Adipose tissue (tissue), 3 donors: ENCODE results near the gene GOLGA3. TPM values are rescaled to one million over a fixed set of nuclear protein-coding genes. Genes with fewer than 3 reads are reported as not detected.
"Not testable (repeated sequence)": the region's sequence is repeated elsewhere in the genome, so short reads cannot be mapped to it uniquely, and the experiment has no call there.

ENCODE experiments used
- H3K27ac ChIP-seq: one replicate; pipeline ENCODE4 v1.5.1; 2013; ENCODE audit warnings: low read depth, low read length
- WGBS, 3 donors: extraction: QIAGEN DNeasy Blood & Tissue Kit; methylation state at CpG; one replicate each; pipeline ENCODE4 v1.1.7; 2013; 5-methylcytosine and 5-hydroxymethylcytosine counted together
- polyA plus RNA-seq, 3 donors: library from polyadenylated mRNA; stranded (reverse); fragments of 200-250 nt; gene quantifications; one replicate each; pipeline ENCODE4 v1.2.3, GENCODE V29; 2013
- donor health status: healthy with polysubstance abuse.
- donor health status: Bipolar disorder and iron deficiency.
- donor health status: healthy.

The GOLGA3 gene, protein sequence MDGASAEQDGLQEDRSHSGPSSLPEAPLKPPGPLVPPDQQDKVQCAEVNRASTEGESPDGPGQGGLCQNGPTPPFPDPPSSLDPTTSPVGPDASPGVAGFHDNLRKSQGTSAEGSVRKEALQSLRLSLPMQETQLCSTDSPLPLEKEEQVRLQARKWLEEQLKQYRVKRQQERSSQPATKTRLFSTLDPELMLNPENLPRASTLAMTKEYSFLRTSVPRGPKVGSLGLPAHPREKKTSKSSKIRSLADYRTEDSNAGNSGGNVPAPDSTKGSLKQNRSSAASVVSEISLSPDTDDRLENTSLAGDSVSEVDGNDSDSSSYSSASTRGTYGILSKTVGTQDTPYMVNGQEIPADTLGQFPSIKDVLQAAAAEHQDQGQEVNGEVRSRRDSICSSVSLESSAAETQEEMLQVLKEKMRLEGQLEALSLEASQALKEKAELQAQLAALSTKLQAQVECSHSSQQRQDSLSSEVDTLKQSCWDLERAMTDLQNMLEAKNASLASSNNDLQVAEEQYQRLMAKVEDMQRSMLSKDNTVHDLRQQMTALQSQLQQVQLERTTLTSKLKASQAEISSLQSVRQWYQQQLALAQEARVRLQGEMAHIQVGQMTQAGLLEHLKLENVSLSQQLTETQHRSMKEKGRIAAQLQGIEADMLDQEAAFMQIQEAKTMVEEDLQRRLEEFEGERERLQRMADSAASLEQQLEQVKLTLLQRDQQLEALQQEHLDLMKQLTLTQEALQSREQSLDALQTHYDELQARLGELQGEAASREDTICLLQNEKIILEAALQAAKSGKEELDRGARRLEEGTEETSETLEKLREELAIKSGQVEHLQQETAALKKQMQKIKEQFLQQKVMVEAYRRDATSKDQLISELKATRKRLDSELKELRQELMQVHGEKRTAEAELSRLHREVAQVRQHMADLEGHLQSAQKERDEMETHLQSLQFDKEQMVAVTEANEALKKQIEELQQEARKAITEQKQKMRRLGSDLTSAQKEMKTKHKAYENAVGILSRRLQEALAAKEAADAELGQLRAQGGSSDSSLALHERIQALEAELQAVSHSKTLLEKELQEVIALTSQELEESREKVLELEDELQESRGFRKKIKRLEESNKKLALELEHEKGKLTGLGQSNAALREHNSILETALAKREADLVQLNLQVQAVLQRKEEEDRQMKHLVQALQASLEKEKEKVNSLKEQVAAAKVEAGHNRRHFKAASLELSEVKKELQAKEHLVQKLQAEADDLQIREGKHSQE (N-terminal part only)
- polyA plus RNA-seq, result 10 to 100 TPM; 13.2 to 34.8 (median 14.1) TPM

GRCh38 chr12:132828706-132829534 is at the start of gene GOLGA3:
GOLGA3 (minus strand) TSS chr12:132828869; CDS start chr12:132822128, 6,741 bp downstream.
- peak within 1 kb of the TSS; percentile 63 for H3K27ac ChIP-seq
- WGBS, 3 donors, result 1 to 5% (median 2%) methylated on average over 54 to 78 of the region's 78 CpGs

GRCh38 chr12:132874620-132875019 is 46.0 kb upstream of the GOLGA3 start:
- H3K27ac ChIP-seq, result not testable (repeated sequence)
- 91 to 96% (median 92%) methylated on average over 20 to 21 of the region's 21 CpGs for WGBS, 3 donors

DNA sequence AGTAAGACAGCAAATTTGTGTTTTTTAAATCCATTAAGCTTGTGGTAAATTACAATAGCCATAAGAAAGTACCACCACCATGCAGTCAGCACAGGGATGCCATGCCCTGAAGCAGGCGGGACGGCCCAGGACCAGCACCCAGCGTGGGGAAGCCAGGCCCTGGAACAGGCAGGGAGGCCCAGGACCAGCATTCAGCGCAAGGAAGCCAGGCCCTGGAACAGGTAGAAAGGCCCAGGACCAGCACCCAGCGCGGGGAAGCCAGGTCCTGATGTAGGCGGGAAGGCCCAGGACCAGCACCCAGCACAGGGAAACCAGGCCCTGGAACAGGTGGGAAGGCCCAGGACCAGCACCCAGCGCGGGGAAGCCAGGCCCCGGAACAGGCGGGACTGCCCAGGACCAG is 45.5 kb upstream of the GOLGA3 start:
- 97 to 98% (median 97%) methylated on average over 8 to 11 of the region's 11 CpGs for WGBS, 3 donors
- no peak overlapping the region for H3K27ac ChIP-seq

DNA sequence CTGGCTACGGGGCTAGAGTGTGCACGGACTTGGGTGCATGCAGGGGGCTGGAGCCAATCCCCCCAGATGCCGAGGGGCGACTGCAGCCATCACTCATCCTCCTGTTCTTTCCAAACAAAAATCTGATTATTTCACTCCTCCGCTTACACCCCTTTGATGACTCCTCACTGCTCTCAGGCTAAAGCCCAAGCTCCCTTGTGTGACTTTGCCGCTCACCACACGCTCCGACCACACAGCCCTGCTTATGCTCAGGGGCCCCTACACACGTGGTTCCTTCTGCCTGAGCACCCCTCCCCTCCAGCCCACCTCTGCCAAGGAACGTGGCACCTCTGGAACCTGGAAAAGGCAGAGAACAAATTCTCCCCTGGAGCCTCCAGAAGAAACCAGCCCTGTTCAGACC is 45.1 kb upstream of the GOLGA3 start:
- WGBS, 3 donors, result 91 to 95% (median 94%) methylated on average over 10 of the region's 10 CpGs
- no peak overlapping the region for H3K27ac ChIP-seq

GRCh38 chr12:132872975-132873421 is 44.3 kb upstream of the GOLGA3 start:
- 80 to 90% (median 86%) methylated on average over 12 of the region's 12 CpGs for WGBS, 3 donors
- H3K27ac ChIP-seq, result no peak overlapping the region

DNA sequence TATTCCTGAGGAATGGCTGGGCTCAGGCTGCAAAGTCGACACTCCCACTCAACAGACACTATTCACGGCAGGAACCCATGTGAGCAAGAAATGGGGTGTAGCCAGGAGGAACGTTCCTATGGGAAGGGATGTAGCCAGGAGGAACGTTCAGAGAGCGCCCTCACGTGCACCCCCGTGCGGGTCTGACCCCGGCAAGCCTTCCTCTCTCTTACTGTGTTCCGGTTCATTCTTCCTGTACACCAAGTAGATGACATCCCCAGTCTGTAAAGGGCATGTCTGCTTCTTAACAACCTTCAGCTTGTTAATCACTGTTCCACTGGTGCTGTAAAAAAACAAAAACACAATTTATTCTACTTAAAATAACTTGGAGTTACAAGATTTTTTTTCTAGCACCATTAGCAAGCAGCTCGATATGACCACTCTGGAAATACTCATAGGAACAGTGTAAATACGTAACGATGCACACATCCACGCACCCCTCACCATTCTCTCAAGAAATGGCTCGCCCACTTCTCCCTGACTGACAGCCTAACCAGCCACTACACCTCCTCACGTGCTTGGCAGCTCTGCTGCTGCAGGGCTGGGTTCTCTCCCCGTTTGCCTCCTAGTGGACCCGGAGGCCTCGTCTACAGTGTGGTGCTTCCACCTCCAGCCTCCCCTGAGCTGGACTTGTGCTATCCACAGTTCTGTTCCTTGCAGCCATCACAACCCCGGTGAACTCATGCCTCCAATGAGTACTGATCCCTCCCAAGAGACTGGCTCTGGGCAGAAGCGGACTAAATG is 43.6 kb upstream of the GOLGA3 start:
- WGBS, 3 donors, result 90 to 95% (median 93%) methylated on average over 21 of the region's 21 CpGs
- H3K27ac ChIP-seq, result no peak overlapping the region

- 95% methylated on average over 14 of the region's 14 CpGs for WGBS, 3 donors
- H3K27ac ChIP-seq, result no peak overlapping the region
Measured at GRCh38 chr12:132869551-132869950, 40.9 kb upstream of the GOLGA3 start.

- WGBS, 3 donors, result 60 to 89% (median 64%) methylated on average over 14 of the region's 14 CpGs
- H3K27ac ChIP-seq, result no peak overlapping the region
Measured at GRCh38 chr12:132866251-132866828, 37.7 kb upstream of the GOLGA3 start.

DNA sequence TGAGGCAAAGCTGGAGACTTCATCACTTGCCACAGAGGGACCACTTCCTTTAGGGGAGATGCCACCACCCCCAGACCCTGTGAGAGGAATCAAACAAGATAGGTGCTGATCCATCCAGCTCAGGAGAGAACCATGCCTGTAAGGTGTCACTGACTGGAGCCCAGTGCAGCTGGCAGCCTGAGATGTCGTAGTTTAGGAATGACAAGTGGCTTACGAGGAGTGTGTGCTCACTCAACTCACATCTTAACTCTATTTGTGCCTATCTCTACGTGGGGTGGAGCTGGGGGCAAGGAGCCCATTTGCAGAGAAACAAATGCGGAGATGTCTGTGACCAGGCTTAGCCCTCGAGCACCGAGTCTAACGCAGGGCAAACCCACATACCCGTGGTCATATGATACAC is 32.9 kb upstream of the GOLGA3 start:
- WGBS, 3 donors, result 93 to 95% (median 93%) methylated on average over 8 of the region's 8 CpGs
- H3K27ac ChIP-seq, result no peak overlapping the region

DNA sequence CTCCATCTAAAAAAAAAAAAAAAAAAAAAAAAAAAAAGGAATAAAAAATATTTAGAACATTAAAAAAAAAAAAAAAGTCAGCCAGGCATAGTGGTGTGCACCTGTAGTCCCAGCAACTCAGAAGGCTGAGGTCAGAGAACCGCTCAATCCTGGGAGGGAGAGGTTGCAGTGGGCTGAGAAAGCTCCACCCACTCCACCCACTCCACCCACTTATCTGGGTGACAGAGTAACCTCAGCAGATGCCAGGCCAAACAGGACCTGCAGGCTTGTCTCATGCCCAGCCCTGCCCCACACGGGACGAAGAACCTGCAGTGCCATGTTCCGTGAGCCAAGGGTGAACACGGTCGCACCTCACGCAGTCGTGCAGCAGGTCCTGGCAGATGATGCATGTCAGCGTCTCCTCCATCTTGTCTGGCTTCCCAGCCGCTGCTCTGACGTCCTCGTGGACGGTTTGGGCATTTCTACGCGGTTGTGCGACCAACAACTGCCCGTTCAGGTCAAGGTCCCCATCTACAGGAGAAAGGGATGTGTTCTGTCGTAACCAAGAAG is 30.1 kb upstream of the GOLGA3 start:
- 89 to 94% (median 91%) methylated on average over 18 of the region's 18 CpGs for whole genome bisulfite sequencing, 3 donors
- no peak overlapping the region for H3K27ac ChIP-seq

DNA sequence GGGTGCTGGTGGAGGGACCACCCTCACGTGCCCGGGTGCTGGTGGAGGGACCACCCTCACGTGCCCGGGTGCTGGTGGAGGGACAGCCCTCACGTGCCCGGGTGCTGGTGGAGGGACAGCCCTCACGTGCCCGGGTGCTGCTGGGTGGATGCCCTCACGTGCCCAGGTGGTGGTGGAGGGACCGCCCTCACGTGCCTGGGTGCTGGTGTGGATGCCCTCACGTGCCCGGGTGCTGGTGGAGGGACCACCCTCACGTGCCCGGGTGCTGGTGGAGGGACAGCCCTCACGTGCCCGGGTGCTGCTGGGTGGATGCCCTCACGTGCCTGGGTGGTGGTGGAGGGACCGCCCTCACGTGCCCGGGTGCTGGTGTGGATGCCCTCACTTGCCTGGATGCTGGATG is 28.4 kb upstream of the GOLGA3 start:
- WGBS, 3 donors, result 96 to 98% (median 98%) methylated on average over 19 to 21 of the region's 21 CpGs
- not testable (repeated sequence) for H3K27ac ChIP-seq

- H3K27ac ChIP-seq, result no peak overlapping the region
- 94 to 97% (median 94%) methylated on average over 16 to 17 of the region's 17 CpGs for WGBS, 3 donors
Measured at GRCh38 chr12:132856581-132856980, 27.9 kb upstream of the GOLGA3 start.

- H3K27ac ChIP-seq, result not testable (repeated sequence)
- WGBS, 3 donors, result 94 to 97% (median 97%) methylated on average over 14 of the region's 14 CpGs
Measured at GRCh38 chr12:132855211-132855610, 26.5 kb upstream of the GOLGA3 start.

- no peak overlapping the region for H3K27ac ChIP-seq
Measured at GRCh38 chr12:132853285-132854092, 24.8 kb upstream of the GOLGA3 start.

GRCh38 chr12:132852496-132852895 is 23.8 kb upstream of the GOLGA3 start:
- 95 to 99% (median 98%) methylated on average over 12 of the region's 12 CpGs for WGBS, 3 donors

More at GRCh38 chr12:132853285-132854092, 24.8 kb upstream of the GOLGA3 start:
- WGBS, 3 donors, result 95 to 96% (median 95%) methylated on average over 48 to 51 of the region's 51 CpGs

GRCh38 chr12:132851465-132851864 is 22.8 kb upstream of the GOLGA3 start:
- WGBS, 3 donors, result 94 to 97% (median 95%) methylated on average over 25 of the region's 25 CpGs
- H3K27ac ChIP-seq, result no peak overlapping the region

More at GRCh38 chr12:132852496-132852895, 23.8 kb upstream of the GOLGA3 start:
- no peak overlapping the region for H3K27ac ChIP-seq
